ENCODE results near the gene ANKRD62.
"Not testable (repeated sequence)": the region's sequence is repeated elsewhere in the genome, so short reads cannot be mapped to it uniquely, and the experiment has no call there.

ANKRD62 gene

GRCh38 chr18:12064086-12064763, 29.4 kb upstream of the ANKRD62 start:
- H3K27ac ChIP-seq: no peak overlapping the region
- H3K36me3 ChIP-seq: no peaks in the 10 kb centered on the region
- H3K9ac ChIP-seq: no peak overlapping the region
- no peak for TF ChIP-seq Cebpa-rat (IDR thresholded peaks at IDR 0.05)
- H3K27me3 ChIP-seq: no peaks in the 10 kb centered on the region
- no peak overlapping the region for H3K4me2 ChIP-seq
- H3K4me1 ChIP-seq: peaks cover 0 to 5% (median 4%) of the 10 kb centered on the region in 10 experiments; a peak in 6 of 20 replicates
- H3K9me3 ChIP-seq (replicated peaks in 1 of 11): peaks cover 14 to 19% (median 17%) of the 10 kb centered on the region in 11 experiments; a peak in 18 of 22 replicates
- no peaks in the 10 kb centered on the region for H4K20me1 ChIP-seq
- no peak overlapping the region for H3K4me3 ChIP-seq

DNA sequence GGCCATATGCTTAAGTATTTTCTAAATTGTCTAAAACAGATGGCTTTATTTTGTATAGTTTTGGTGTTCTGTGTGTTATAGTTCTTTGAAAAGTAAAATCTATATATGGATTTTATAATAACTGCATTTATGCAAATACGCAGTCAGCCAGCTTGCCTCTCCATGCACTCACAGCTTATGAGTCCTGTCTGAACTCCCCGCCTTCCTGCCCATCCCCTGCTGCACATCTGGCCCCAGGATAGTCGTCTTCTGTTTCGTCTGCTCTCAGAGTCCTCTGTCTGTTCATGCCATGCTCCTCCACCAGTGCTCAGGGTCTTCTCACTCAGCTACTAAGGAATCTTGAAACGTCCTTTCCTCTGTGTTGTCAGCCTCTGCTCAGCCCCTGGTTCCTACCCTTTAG, 28.2 kb upstream of the ANKRD62 start:
- no peak overlapping the region for H3K27ac ChIP-seq
- H3K9me3 ChIP-seq (replicated peaks in 1 of 11): peaks cover 14 to 19% (median 17%) of the 10 kb centered on the region in 11 experiments; a peak in 18 of 22 replicates
- no peak overlapping the region for H3K9ac ChIP-seq
- no peaks in the 10 kb centered on the region for H4K20me1 ChIP-seq
- peaks cover 0 to 5% (median 4%) of the 10 kb centered on the region in 10 experiments; a peak in 6 of 20 replicates for H3K4me1 ChIP-seq
- no peak overlapping the region for H3K4me3 ChIP-seq
- TF ChIP-seq Cebpa-rat (IDR thresholded peaks at IDR 0.05): no peak
- H3K36me3 ChIP-seq: no peaks in the 10 kb centered on the region
- no peak overlapping the region for H3K4me2 ChIP-seq
- H3K27me3 ChIP-seq: no peaks in the 10 kb centered on the region

DNA sequence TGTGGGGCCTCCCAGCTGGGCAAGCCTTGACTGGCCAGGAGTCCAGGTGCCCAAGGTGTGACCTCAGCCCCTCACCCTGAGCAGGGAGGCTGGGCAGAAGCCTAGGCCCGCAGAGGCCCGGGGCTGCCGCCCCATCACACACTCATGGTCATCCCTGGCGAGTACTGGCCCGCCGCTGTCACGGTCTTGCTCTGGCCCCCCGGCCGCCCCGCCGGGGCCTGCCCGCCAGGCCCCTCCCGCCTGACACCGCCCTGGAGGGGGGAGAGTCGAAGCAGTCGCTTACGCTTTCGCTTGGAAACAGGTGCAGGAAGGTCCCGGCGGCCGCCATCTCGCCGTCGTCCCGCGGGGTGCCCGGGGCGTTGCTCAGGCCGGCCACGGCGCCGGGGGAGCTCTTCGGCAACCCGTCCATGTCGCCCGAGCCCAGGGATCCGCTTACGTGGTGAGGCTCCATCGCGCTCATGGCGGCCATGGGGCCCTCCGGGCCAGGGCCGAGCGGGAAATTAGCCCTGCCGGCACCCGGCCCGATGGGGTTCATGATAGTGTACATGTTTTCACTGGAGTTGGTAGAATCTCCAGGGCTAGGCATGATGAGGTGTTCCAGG, 26.6 kb upstream of the ANKRD62 start:
- Histone ChIP-seq H3K9me3 (replicated peaks in 1 of 11) (peaks cover 14 to 19% (median 17%) of the 10 kb centered on the region in 11 experiments; a peak in 18 of 22 replicates), H3K27me3 (no peaks in the 10 kb centered on the region), H3K36me3 (no peaks in the 10 kb centered on the region), H3K4me2 (no peak overlapping the region), H3K27ac (no peak overlapping the region), H3K4me3 (no peak overlapping the region), H4K20me1 (no peaks in the 10 kb centered on the region), H3K9ac (no peak overlapping the region), H3K4me1 (peaks cover 0 to 5% (median 4%) of the 10 kb centered on the region in 10 experiments; a peak in 6 of 20 replicates)
- TF ChIP-seq Cebpa-rat (IDR thresholded peaks at IDR 0.05): no peak

- Histone ChIP-seq H3K36me3 (no peaks in the 10 kb centered on the region), H3K27ac (no peak overlapping the region), H4K20me1 (no peaks in the 10 kb centered on the region), H3K4me3 (no peak overlapping the region), H3K4me1 (peaks cover 0 to 5% (median 4%) of the 10 kb centered on the region in 10 experiments; a peak in 6 of 20 replicates), H3K9ac (no peak overlapping the region), H3K9me3 (replicated peaks in 1 of 11) (peaks cover 14 to 19% (median 17%) of the 10 kb centered on the region in 11 experiments; a peak in 18 of 22 replicates), H3K27me3 (no peaks in the 10 kb centered on the region), H3K4me2 (no peak overlapping the region)
- no peak for TF ChIP-seq Cebpa-rat (IDR thresholded peaks at IDR 0.05)
Observed at GRCh38 chr18:12067671-12068070, 26.0 kb upstream of the ANKRD62 start.

DNA sequence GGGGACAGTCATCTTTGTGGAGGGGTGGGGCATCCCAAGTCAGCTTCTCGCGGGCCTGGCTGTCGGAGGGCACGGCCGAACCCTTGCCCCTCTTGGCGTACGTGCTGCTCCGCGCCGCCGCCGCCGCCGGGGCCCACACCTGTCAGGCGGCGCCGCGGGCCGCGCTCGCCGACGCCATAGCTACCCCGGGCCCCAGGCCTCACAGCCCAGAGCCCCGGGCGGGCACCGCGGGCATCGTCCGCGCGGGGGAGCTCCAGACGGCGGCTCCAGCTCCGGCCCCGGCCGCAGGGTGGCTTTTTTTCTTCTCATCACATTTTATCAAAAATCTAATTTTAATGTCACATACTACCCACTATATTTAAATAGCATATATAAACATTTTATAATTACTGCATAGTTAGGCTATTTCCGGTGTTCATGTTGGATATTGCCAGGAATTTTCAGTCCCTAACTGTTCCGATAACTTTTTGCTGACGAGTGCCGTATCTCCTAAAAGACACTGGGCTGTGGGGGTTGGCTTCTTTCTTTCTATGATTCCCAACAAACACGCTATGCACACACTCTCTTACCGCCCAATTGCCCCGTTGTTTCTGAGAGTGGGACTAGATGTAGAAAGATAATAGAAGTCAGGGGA, 25.2 kb upstream of the ANKRD62 start:
- H3K4me1 ChIP-seq, H3K4me2 ChIP-seq, H3K36me3 ChIP-seq, H3K9ac ChIP-seq, H3K4me3 ChIP-seq, H4K20me1 ChIP-seq, H3K27me3 ChIP-seq, H3K27ac ChIP-seq: not testable (repeated sequence)
- peaks cover 14 to 19% (median 17%) of the 10 kb centered on the region in 11 experiments; a peak in 18 of 22 replicates for H3K9me3 ChIP-seq (replicated peaks in 1 of 11)

DNA sequence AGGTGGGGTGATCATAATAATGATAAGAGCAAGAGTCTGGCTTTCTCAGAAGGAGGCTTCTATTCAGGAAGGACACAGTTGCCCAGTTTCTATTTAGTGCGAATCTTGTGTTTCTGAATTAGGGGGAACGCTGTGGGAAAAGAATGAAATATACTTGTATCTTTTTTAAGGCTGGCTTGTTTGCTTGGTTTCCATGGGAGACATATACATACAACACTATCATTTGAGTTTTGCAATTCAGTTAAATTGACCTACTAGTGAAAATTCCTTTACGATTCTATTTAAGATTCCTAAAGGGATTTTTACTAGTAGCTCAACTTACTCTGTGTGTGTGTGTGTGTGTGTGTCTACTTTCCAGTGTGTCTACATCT, 24.7 kb upstream of the ANKRD62 start:
- Histone ChIP-seq H4K20me1 (no peaks in the 10 kb centered on the region), H3K4me2 (no peak overlapping the region), H3K9me3 (replicated peaks in 1 of 11) (peaks cover 14 to 19% (median 17%) of the 10 kb centered on the region in 11 experiments; a peak in 18 of 22 replicates), H3K9ac (no peak overlapping the region), H3K4me1 (no peaks in the 10 kb centered on the region), H3K27me3 (no peaks in the 10 kb centered on the region), H3K27ac (no peak overlapping the region), H3K4me3 (no peak overlapping the region), H3K36me3 (no peaks in the 10 kb centered on the region)
- no peak for TF ChIP-seq Cebpa-rat (IDR thresholded peaks at IDR 0.05)

DNA sequence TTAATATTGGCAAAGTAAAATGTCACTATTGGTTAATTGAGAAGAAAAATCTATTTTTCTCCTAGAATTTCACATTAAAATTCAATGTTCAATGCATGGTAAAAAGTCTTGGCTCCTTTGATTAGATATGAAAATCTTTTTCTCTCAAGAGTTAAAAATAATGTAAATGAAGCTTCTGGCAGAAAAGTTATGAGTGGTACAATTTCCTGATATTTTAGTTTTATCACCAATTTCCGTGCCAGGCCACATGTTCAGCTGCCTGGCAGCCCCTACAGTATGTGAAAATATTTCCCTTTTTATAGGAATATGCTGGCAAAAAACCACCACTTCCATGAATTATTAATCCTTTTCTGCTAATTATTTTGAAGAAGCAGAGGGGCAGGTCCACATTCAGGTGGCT, 22.6 kb upstream of the ANKRD62 start:
- H3K27ac ChIP-seq, H3K27me3 ChIP-seq, H3K9ac ChIP-seq, H3K4me1 ChIP-seq, H3K36me3 ChIP-seq, H4K20me1 ChIP-seq, H3K4me3 ChIP-seq, H3K4me2 ChIP-seq: not testable (repeated sequence)
- peaks cover 14 to 19% (median 17%) of the 10 kb centered on the region in 11 experiments; a peak in 18 of 22 replicates for H3K9me3 ChIP-seq (replicated peaks in 1 of 11)

GRCh38 chr18:12072996-12073395, 20.6 kb upstream of the ANKRD62 start:
- Histone ChIP-seq H3K36me3 (no peaks in the 10 kb centered on the region), H3K4me3 (no peak overlapping the region), H4K20me1 (no peaks in the 10 kb centered on the region), H3K27ac (no peak overlapping the region), H3K4me1 (no peaks in the 10 kb centered on the region), H3K27me3 (no peaks in the 10 kb centered on the region), H3K9me3 (replicated peaks in 1 of 11) (peaks cover under 1 to 5% (median 4%) of the 10 kb centered on the region in 11 experiments; a peak in 15 of 22 replicates), H3K4me2 (no peak overlapping the region), H3K9ac (no peak overlapping the region)
- TF ChIP-seq Cebpa-rat (IDR thresholded peaks at IDR 0.05): no peak

DNA sequence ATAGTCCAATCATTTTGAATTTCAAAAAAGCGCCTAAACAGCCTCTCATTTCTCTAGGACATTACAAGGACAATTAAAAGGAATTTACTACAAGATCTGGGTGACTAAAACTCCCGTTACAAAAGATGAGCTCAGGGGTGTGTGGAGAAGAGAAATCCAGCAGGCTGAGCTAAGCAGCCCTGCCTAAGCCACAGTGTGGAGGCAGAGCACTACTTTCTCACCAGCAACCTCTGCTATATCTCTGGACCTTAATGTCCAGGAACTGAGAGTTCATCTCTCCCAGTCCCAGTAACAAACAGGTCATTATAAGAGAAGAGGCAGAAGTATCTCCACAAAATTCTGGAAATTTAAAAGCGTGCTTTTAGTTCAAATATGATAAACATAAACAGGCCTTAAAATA, 18.9 kb upstream of the ANKRD62 start:
- Histone ChIP-seq H3K4me2 (no peak overlapping the region), H3K27me3 (no peaks in the 10 kb centered on the region), H3K27ac (no peak overlapping the region), H3K9me3 (replicated peaks in 1 of 11) (no peaks in the 10 kb centered on the region), H4K20me1 (no peaks in the 10 kb centered on the region), H3K4me1 (no peaks in the 10 kb centered on the region), H3K4me3 (no peak overlapping the region), H3K9ac (no peak overlapping the region), H3K36me3 (no peaks in the 10 kb centered on the region)
- no peak for TF ChIP-seq Cebpa-rat (IDR thresholded peaks at IDR 0.05)
